Left ventricle myocardium inferior (tissue), 1 donor: ENCODE results near the gene LDLRAD4. TPM values are rescaled to one million over a fixed set of nuclear protein-coding genes. Genes with fewer than 3 reads are reported as not detected.

Experiments used
- DNase-seq: peaks from one replicate; pipeline ENCODE4 v3.0.0-alpha.2; 2020
- H3K27ac ChIP-seq: fragments of 200-600 bp; replicated peaks from 2 replicates; pipeline ENCODE4 v1.8.0; 2021
- H3K27me3 ChIP-seq: fragments of 200-600 bp; 2 replicates; pipeline ENCODE4 v1.8.0; 2021; ENCODE audit warnings: low read depth
- H3K36me3 ChIP-seq: fragments of 200-600 bp; 2 replicates; pipeline ENCODE4 v1.8.0; 2021
- H3K4me1 ChIP-seq: fragments of 200-600 bp; 2 replicates; pipeline ENCODE4 v1.8.0; 2021
- H3K4me3 ChIP-seq: fragments of 200-600 bp; 2 replicates; pipeline ENCODE4 v1.8.0; 2021; ENCODE audit warnings: mild to moderate bottlenecking, moderate library complexity
- H3K9me3 ChIP-seq: fragments of 200-600 bp; replicated peaks from 2 replicates; pipeline ENCODE4 v1.8.0; 2021
- intact Hi-C: fragments of 100-400 bp; cut with micrococcal nuclease; formaldehyde crosslinking; loops from one replicate; pipeline ENCODE4 v1.11.0; 2022
- total RNA-seq: library from RNA; stranded (reverse); fragmentation: NEBNext Ultra II Directional; extraction: Animal tissue kit (Norgen Biotek cat#: 25700); gene quantifications from one replicate; pipeline ENCODE4 v1.2.1, GENCODE V29; 2021
- TF ChIP-seq, protein P1 (sequence below): fragments of 200-600 bp; IDR thresholded peaks from 2 replicates; pipeline ENCODE4 v1.8.0; 2021; ENCODE audit warnings: antibody characterized with exemption, mild to moderate bottlenecking, borderline replicate concordance
- donor health status: DM: no; HTN: yes; CAD: no; lungs with severe emphysema.

LDLRAD4 gene
- total RNA-seq, 1 donor from 2014 or later, result 43.3 TPM

DNA sequence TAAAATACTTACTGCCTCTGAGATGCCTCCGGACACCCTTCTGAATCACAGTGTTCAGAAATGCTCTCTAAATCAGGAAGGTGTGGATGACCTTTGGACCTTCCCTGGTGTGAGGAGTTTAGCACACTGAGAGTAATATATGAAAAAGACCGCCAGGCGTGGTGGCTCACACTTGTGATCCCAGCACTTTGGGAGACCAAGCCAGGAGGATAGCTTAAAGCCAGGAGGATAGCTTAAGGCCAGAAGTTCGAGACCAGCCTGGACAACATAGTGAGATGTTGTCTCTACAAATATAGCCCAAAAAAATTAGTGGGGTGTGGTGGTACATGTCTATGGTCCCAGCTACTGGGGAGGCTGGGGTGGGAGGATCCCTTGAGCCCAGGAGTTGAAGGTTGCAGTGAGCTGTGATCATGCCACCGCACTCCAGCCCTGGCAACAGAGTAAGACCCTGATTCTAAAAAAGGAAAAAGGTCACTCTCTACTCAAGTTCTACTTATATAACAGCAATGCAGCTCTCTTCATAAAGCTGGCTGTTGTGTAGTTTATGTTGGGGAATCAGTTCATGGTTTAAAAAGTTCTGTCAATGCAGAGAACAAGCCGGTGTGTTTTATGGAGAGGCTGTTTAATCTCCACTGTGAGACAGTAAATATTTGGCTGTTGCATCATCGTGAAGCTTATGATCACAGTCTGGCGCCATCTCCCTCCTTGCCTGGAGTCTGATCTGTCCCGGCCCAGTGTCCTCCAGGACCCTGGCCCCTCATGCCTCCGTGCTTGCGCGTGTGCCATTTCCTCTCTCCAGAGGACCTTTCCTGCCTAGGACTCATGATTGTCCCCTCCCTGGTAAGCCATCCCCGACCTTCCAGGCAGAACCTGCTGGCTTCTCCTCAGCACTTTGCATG, 323.3 kb downstream of the LDLRAD4 start:
- H3K27me3 ChIP-seq, result no peaks in the 10 kb centered on the region
- no peak overlapping the region for H3K4me3 ChIP-seq
- H3K27ac ChIP-seq, result peak overlapping the region; percentile 78
- peaks cover 58% of the 10 kb centered on the region for H3K4me1 ChIP-seq
- no peak for DNase-seq
- H3K9me3 ChIP-seq, result no peaks in the 10 kb centered on the region
- TF ChIP-seq, protein P1, sequence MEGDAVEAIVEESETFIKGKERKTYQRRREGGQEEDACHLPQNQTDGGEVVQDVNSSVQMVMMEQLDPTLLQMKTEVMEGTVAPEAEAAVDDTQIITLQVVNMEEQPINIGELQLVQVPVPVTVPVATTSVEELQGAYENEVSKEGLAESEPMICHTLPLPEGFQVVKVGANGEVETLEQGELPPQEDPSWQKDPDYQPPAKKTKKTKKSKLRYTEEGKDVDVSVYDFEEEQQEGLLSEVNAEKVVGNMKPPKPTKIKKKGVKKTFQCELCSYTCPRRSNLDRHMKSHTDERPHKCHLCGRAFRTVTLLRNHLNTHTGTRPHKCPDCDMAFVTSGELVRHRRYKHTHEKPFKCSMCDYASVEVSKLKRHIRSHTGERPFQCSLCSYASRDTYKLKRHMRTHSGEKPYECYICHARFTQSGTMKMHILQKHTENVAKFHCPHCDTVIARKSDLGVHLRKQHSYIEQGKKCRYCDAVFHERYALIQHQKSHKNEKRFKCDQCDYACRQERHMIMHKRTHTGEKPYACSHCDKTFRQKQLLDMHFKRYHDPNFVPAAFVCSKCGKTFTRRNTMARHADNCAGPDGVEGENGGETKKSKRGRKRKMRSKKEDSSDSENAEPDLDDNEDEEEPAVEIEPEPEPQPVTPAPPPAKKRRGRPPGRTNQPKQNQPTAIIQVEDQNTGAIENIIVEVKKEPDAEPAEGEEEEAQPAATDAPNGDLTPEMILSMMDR, result no peak
- intact Hi-C loops, result no loop called here
- no peaks in the 10 kb centered on the region for H3K36me3 ChIP-seq

DNA sequence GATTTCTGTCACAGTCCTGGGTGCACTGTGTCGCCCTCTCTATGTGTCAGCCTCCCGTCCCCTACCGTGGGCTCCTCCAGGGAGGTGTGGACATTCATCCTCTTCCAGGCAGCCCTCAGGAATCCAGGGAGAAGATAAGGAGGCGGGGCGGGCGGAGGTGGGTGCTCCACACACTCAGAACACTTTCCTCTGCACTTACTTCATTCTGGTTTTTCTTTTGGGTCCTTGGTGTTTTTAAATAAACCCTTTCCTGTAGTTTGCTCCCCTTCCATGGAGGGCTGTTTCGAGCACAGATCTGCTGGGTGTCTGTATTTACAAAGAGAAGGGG, 323.9 kb downstream of the LDLRAD4 start:
- H3K4me1 ChIP-seq, result peaks cover 65% of the 10 kb centered on the region

DNA sequence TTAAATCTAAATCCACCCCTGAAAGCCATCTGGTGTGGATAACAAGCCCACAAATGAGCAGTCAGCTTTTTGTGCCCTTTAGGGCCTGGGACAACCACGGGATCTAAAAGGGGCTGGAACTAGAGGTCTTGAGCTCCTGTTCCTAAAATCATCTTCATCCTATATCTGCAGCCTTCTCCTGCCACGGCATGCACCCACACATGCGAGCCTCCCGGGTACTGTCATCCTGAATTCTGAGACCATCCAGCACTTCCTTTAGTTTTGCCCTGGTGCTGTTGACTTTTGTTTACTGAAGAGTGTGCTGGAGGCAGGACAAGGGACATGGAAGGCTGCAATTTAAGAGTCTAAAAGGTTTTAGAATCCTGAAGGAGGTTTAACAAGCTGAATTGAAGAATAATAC, 324.6 kb downstream of the LDLRAD4 start:
- peaks cover 69% of the 10 kb centered on the region for H3K4me1 ChIP-seq
- H3K27ac ChIP-seq, result peak overlapping the region; percentile 78
- no peak for DNase-seq
- TF ChIP-seq, protein P1, result no peak
- H3K9me3 ChIP-seq, result no peaks in the 10 kb centered on the region
- no peaks in the 10 kb centered on the region for H3K36me3 ChIP-seq
- no peaks in the 10 kb centered on the region for H3K27me3 ChIP-seq
- H3K4me3 ChIP-seq, result no peak overlapping the region
- intact Hi-C loops, result no loop called here

More for the DNA sequence above, 323.9 kb downstream of the LDLRAD4 start:
- Histone ChIP-seq H3K27ac (peak overlapping the region; percentile 78), H3K36me3 (no peaks in the 10 kb centered on the region), H3K27me3 (no peaks in the 10 kb centered on the region), H3K9me3 (no peaks in the 10 kb centered on the region), H3K4me3 (no peak overlapping the region)
- no peak for DNase-seq
- TF ChIP-seq, protein P1, result no peak
- intact Hi-C loops, result no loop called here

DNA sequence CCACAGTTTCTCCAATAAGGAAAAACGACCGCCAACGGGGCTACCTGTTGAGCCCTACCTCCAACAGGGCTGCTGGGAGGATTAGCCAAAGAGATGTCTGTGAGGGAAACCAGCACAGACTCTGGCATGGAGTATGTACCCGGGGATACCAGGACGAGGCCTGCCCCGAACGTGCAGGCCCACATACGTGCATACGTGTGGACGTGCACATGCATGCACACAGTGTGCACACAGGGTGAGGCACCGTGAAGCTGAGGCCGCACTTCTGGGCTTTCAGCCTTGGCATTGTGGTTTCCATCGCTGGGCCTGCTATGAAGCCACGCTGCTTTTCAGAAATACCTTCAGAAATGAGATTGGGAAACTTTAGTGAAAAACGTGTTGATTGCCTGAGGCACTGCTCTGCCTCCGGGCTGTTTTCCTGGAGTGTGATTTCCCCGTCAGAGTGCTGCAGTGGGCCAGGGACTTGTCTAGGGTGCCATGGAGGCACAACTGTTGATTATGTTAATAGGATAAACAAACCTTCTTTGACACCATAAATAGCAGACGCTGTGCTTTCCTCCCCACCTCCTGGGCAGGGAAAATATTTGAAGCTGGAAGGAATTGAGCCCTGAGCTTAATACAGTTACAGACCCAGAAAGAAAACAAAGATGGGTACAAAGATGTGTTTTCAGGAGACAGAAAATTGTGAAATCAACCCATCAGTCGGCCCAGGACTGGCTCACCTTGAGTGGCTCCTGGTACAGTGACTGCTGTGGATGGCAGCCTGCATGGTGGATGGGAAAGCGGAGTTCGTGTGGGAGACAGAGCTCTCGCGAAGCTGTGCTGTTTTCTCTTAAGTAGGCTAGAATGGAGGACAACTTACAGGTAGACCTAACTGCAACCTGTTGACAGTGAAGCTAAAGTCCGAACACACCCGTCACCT, 325.5 kb downstream of the LDLRAD4 start:
- no peak for DNase-seq
- H3K4me1 ChIP-seq, result peaks cover 70% of the 10 kb centered on the region
- H3K4me3 ChIP-seq, result peak overlapping the region; percentile 19
- intact Hi-C loops, result no loop called here
- H3K27me3 ChIP-seq, result no peaks in the 10 kb centered on the region
- H3K27ac ChIP-seq, result peak overlapping the region; percentile 78
- H3K36me3 ChIP-seq, result no peaks in the 10 kb centered on the region
- TF ChIP-seq, protein P1, result no peak
- no peaks in the 10 kb centered on the region for H3K9me3 ChIP-seq

DNA sequence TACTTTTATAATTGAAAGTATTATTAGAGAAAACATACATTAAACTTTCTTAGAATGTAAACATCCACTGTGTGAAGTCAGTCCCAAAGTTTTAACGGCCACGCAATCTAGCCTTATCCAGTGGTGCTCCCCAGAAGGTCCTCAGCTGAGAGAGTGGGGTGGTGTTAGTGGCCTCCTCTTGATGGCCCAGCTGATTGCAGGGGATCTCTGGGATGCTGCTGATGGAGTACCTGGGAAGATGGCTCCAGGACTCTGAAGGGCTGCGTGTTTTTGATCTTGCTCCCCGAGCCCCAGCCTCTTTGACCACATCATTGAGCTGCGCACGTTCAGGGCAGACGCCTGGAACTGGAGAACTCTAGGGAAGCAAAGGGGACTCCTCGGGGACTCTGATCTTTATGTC, 326.4 kb downstream of the LDLRAD4 start:
- TF ChIP-seq, protein P1, result no peak
- no peak for DNase-seq
- H3K9me3 ChIP-seq, result no peaks in the 10 kb centered on the region
- intact Hi-C loops, result no loop called here
- H3K4me3 ChIP-seq, result no peak overlapping the region
- no peaks in the 10 kb centered on the region for H3K36me3 ChIP-seq
- H3K27ac ChIP-seq, result no peak overlapping the region
- no peaks in the 10 kb centered on the region for H3K27me3 ChIP-seq
- H3K4me1 ChIP-seq, result peaks cover 70% of the 10 kb centered on the region
